GM18873 (cell line): Measurements from ENCODE around the gene OTOP3.
"Not testable (repeated sequence)": the region's sequence is repeated elsewhere in the genome, so short reads cannot be mapped to it uniquely, and the experiment has no call there.

ENCODE experiments used
- ATAC-seq: cut with Tn5 transposase; IDR thresholded peaks from one replicate; pipeline ENCODE4 v1.9.1; 2021; ENCODE audit warnings: mild to moderate bottlenecking, moderate library complexity, moderate number of reproducible peaks; ENCODE audit not compliant: unreplicated experiment, low FRiP score

Gene OTOP3

DNA sequence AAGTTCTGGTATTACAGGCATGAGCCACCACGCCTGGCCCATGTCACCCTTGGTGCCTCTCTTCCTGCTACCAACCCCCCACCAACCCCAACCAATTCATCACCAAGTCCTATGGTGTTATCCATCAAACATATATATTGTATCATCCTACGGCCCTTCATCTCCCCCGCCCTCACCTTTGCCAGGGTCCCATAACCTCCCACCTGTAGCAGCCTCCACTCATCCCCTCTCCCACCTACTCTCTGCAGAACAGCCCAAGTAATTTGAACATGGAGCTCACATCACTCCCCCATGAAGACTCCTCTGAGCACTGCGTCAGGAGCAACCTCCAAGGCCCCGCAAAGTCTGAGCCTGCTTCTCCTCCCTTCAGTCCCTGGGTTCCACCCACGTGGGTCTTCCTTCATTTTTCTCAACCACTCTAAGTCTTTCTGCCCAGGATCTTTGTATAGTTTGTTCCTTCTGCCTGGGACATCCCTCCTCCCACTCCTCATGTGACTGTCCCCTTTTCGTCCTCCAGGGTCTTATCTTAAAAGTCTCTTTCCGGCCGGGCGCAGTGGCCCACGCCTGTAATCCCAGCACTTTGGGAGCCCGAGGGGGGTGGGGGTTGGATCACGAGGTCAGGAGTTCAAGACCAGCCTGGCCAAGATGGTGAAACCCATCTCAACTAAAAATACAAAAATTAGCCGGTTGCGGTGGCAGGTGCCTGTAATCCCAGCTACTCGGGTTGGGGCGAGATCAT, 43.9 kb downstream of the OTOP3 start:
- ATAC-seq, result no peak

DNA sequence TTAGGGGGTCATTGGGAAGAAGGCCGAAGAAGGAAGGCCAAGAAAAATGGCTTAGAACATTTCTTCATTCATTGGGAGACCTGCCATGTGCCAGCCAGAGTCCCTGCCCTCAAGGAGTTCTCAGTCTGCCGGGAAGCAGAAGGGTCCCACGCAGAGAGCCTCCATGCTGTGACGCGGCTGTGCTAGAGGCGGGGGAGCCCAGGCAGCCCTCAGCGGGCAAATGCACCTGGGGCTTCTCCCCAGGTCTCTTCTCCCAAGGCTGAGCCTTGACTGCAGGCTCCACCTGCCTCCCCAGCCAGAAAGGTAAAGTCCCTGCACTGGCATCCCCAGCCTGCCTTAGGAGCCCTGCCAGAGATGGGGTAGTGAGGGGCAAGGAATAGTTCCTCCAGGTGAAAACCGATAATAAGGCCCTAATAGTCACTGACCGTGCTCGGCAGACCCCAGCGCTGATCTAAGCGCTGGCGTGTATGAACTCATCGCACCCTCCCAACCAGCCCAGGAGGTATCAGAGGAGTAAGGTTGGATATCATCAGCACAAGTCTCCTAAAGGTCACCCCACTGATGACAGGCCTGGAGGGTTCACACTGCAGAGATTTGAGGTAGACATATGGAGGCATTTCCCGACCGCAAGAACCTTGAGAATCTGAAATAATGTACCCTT, 45.8 kb downstream of the OTOP3 start:
- no peak for ATAC-seq

DNA sequence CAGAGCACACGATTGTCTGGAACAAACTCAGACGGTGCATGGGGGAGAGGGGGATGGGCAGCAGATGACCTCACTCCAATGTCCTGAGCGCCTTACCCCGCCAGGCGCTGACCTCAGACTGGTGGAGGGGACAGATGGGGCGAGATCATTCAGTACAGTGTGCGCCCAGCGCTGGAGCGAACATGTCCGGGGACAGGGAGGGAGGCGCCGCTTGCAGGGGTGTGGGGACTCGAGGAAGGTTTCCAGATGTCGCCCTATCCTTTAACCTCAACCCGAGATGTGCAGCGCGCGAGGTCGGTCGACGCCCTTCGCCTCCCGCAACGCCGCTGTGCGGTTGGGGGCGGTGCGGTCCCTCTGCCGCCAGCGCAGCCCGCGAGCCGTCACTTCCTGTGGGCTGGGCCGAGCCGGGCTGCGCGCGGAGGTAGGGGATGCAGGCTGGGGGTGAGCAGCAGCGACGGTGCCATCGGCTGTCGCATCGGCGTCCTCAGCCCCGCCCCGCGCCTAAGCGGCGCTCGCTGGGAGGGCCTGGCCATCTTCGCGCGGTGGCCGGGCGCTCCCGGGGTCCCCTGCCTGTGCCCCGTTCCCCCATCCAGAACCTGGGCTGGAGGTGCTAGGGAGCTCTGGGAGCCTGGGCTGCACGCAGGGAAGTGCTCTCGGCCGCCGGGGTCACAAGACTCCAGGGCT, 46.4 kb downstream of the OTOP3 start:
- ATAC-seq, result no peak

DNA sequence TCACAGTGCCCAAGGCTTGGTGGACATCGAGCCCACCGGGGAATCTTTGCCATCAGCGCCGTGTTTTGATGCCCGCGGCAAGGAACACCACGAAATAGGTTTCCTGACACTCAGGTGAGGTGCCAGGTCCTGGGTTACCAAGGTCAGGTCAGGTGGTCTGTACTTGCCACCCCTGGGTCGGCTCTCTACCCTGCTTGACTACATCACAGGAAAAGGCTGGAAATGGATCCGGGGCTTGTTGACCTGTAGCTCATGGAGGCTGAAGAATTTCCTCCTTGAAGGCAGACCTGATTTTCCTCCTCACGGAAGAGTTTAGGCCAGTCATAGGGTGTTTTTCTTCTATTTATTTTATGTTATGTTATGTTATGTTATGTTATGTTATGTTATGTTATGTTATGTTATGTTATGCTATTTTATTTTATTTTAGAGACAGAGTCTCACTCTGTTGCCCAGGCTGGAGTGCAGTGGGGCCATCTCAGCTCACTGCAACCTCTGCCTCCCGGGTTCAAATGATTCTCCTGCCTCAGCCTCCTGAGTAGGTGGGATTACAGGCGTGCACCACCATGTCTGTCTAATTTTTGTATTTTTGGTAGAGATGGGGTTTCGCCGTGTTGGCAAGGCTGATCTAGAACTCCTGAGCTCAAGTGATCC, 47.1 kb downstream of the OTOP3 start:
- ATAC-seq, result not testable (repeated sequence)

DNA sequence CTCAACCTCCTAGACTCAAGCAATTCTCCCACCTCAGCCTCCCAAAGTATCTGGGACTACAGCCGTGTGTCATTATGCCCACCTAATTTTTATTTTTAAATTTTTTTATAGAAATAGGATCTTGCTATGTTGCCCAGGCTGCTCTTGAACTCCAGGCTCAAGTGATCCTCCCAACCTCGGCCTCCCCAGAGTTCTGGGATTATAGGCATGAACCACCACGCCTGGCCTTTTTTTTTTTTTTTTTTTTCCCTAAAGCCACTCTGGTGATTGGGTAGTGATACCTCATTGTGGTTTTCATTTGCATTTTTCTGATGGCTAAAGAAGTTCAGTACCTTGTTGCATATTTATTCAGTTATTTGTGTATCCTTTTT, 50.5 kb downstream of the OTOP3 start:
- no peak for ATAC-seq

DNA sequence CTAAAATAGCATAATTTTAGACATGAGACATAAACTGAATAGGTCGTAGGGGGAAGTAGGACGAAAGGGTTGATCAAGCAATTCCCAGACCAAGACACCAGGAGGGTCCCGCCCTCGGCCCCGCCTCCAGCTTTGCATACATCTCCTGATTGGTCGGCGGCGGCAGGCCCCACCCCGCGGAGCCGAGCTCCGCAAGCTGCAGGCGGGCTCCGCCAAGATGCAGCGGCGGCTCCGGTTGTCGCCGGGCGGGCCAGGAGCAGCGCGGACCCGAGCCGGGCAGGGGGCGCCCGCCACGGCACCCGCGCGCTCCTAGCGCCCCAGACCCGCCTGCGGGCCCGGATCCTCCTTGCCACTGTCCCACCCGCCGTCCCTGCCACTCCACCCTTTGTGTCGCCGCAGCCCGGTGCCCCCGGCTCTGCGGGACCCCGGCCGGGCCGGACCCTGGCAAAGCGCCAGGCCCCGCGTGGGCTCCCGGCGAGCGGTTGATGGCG, 51.8 kb downstream of the OTOP3 start, which contains the start of gene CDR2L:
TSS of gene CDR2L (plus strand) at position 215 of the 491 bp plus-strand sequence. CDS start 412 bp downstream, outside the sequence.
- peak; percentile 71 for ATAC-seq

DNA sequence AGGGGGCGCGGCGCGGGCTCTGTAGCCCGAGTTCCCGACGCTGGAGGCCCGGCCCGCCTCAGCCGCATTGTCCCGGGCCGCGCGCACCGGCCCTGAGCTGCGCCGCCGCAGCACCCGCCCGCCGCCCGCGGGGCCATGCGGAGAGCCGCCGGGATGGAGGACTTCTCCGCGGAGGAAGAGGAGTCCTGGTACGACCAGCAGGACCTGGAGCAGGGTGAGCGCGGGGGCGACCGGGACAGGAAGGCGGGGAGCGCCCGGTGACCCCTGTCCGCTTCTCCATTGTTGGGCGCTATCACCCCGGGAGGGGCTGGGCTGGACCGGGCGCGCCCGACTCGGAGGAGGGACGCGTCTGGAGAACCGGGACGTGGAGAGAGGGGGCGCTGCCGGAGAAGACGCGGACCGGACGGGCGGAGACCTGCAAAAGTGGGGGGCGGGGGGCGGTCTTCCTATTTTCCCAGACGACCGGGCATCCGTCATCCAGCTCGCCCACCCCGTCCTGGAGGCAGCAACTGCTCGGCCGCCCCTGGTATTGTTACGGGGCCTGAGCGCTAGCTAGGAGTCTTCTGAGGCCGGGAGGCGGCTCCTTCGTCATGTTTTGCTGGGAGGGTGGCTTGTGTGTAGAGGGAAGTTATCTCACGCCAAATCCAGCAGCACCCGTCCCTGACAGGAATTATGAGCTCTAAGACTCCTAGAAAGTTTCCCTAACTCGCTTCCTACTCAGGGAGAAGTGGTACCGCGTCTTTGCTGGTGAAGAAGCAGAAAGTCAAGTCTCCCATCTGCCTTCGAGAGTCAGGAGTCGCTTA, 52.4 kb downstream of the OTOP3 start:
- ATAC-seq, result no peak

DNA sequence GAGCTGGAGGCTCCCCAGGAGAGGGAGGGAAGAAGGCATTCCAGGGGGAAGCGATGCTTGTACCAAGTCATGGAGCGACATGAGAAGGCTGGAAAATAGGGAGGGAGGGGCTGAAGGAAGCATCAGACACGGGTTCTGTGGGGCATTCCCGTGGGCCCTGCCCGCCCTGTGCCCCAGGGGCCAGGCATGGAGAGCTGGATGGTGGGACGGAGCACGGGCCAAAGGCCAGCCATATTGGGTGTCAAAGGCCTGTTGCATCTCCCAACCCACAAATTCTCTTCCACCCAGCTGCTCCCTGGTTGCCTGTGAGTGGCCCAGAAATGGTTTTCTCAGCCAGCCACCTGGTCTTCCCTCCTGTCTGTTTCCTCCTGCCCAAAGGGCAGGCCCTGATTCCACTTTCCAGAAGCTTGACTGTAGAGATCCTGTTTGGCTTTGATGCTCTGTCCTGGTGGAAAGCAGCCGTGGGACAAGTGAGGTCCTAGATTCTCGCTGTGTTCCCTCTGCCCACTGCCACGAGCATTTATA, 54.9 kb downstream of the OTOP3 start:
- ATAC-seq, result no peak

DNA sequence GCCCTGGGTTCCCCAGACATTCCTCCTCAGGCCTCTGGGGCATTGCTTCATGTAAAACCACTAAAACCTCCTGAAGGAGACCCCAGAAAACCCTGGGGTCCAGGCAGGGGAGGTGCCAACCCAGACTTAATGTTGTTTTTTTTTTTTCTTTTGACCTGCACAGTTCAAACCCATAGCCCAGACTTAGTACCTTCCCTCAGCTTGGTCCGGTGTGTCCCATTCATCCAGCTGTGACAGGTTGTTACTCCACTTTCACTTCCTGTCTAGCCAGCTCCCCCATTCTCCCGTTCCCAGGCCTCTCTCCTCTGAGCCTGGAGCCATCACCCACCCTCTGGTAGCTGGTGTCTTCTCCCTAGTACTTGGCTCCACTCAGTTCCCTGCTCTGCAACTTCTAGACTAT, 56.5 kb downstream of the OTOP3 start:
- no peak for ATAC-seq

DNA sequence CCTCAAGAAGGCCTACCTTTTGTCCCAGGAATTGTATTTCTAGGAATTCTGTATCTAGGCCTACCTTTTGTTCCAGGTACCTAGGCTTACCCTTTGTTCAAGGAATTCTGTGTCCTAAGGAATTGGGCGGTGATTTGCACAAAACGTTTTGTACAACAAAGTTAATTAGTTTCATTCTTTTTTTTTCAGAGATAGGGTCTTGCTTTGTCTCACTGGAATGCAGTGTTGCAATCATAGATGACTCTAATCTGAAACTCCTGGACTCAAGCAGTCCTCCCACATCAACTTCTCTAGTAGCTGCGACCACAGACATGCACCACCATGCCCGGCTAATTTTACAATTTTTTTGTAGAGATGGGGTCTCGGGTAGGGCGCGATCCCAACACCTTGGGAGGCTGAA, 58.7 kb downstream of the OTOP3 start:
- no peak for ATAC-seq

DNA sequence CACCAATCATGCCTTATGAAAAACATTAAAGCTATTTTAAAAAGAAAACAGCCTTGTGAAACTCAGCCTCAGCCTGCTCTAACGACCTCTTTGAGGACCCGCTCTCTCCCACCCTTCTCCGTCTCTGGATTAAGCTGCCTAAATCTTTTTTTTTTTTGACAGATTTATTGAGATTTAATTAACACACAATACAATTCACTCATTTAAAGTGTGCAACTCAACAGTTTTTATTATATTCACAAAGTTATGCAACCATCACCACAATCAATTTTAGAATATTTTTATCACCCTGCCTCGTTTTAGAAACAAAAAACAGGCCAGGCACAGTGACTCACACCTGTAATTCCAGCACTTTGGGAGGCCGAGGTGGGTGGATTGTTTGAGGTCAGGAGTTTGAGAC, 60.1 kb downstream of the OTOP3 start:
- no peak for ATAC-seq

DNA sequence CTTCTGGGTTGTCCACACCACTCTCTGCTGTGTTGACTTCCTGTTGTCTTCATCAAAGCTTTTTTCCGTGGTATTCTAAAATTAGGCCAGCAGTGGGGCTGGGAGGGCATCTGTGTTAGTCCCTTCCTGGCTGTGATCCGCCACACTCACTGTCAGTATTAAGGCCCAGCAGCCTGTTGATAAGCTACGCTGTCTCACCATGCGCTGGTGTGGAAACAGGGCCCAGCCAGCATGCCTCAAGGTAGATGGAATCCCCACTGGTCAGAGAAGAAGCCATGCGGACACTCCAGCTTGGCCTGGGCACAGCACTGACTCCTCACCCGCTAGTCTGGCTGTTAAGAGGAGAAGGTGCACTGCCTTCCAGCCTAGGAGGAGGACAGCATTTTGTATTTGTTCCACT, 63.1 kb downstream of the OTOP3 start:
- ATAC-seq, result no peak

DNA sequence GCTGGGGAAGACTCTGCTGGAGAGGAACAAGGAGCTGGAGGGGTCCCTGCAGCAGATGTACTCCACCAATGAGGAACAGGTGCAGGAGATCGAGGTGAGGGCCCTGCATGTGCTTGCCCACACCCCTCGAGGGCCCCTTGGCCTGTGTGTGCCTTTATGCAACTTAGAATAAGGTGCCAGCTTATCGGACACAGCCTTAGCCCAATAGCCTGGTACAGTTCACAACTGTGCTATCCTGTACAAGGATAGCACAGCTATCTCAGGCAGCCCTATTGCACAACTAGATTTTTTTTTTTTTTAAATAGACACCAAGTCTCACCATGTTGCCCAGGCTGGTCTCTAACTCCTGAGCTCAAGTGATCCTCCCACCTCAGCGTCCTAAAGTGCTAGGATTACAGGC, 63.8 kb downstream of the OTOP3 start:
- ATAC-seq, result no peak
